ENCODE data around the gene B3GALT4.

- no peak for TF ChIP-seq YY1 (IDR thresholded peaks at IDR 0.05; ENCODE audit: extremely low read depth, insufficient replicate concordance, low read depth, low read length)
- TF ChIP-seq JUND (IDR thresholded peaks at IDR 0.05): no peak
- no peak for TF ChIP-seq CTCF (IDR thresholded peaks at IDR 0.05 in 2 of 3, conservative IDR thresholded peaks at IDR 0.05 in 1 of 3; ENCODE audit: borderline replicate concordance in 1 of 3, insufficient read depth in 1 of 3, low read depth in 2 of 3, low read length in 2 of 3)
- TF ChIP-seq POLR2A (IDR thresholded peaks at IDR 0.05; ENCODE audit: borderline replicate concordance, extremely low read depth, insufficient read depth, insufficient read length): peak; percentile 15
- no peak for TF ChIP-seq EZH2phosphoT487 (IDR thresholded peaks at IDR 0.05; ENCODE audit: borderline replicate concordance)
- no peak for TF ChIP-seq MAX (IDR thresholded peaks at IDR 0.05)
- no peak for TF ChIP-seq ZNF274 (IDR thresholded peaks at IDR 0.05; ENCODE audit: low read depth, low read length)
- peak; percentile 72 for TF ChIP-seq POLR2AphosphoS5 (IDR thresholded peaks at IDR 0.05; ENCODE audit: low read depth, low read length)
- TF ChIP-seq SP1 (IDR thresholded peaks at IDR 0.05; ENCODE audit: low read depth): no peak
- no peak for TF ChIP-seq REST (IDR thresholded peaks at IDR 0.05; ENCODE audit: low read depth)
- no peak for TF ChIP-seq TCF7L2 (IDR thresholded peaks at IDR 0.05; ENCODE audit: borderline replicate concordance, extremely low read depth, insufficient read depth, insufficient read length)
- no peak for TF ChIP-seq EZH2 (IDR thresholded peaks at IDR 0.05)
- no peak for TF ChIP-seq SIN3A (IDR thresholded peaks at IDR 0.05; ENCODE audit: low read depth)
Measured at GRCh38 chr6:33314943-33315792, 38.2 kb downstream of the B3GALT4 start.

Measured in HCT116 (cell line).